Esophagus squamous epithelium (tissue), 4 donors: ENCODE data around the gene CHD6.

Experiments
- CTCF ChIP-seq, 6 experiments: fragments of 450-650 bp in 4 of 6; fragments of 200-600 bp in 2 of 6; sonication (generic) in 2 of 6; IDR thresholded peaks; one replicate each; pipeline ENCODE4 v1.5.1; 2016 to 2019; ENCODE audit warnings: antibody characterized with exemption in 6 of 6, mild to moderate bottlenecking in 4 of 6, moderate library complexity in 4 of 6
- POLR2A ChIP-seq, 4 donors: fragments of 450-650 bp; IDR thresholded peaks; one replicate each; pipeline ENCODE4 v1.6.1; 2017; ENCODE audit warnings: antibody characterized with exemption in 4 of 4, mild to moderate bottlenecking in 4 of 4, moderate library complexity in 3 of 4

GRCh38 chr20:41394081-41394480, 224.1 kb downstream of the CHD6 start:
- TF ChIP-seq CTCF (IDR thresholded peaks at IDR 0.05) (no peak), POLR2A (IDR thresholded peaks at IDR 0.05) (no peak)
